DOHH2 (cell line): ENCODE measurements around the gene SIAH1.
"Not testable (repeated sequence)": the region's sequence is repeated elsewhere in the genome, so short reads cannot be mapped to it uniquely, and the experiment has no call there.

Source experiments
- EZH2phosphoT487 ChIP-seq: fragments of 200-600 bp; sonication (generic); IDR thresholded peaks from 2 replicates; pipeline ENCODE4 v1.6.1; 2017; ENCODE audit warnings: borderline replicate concordance, mild to moderate bottlenecking, antibody characterized with exemption, low read length, moderate library complexity, mixed read lengths
- TF ChIP-seq, protein P1 (sequence below): fragments of 200-600 bp; sonication (generic); IDR thresholded peaks from one replicate; pipeline ENCODE4 v1.5.1; 2014; ENCODE audit warnings: antibody characterized with exemption, mild to moderate bottlenecking, low read depth, low read length; ENCODE audit not compliant: poor library complexity, severe bottlenecking

DNA sequence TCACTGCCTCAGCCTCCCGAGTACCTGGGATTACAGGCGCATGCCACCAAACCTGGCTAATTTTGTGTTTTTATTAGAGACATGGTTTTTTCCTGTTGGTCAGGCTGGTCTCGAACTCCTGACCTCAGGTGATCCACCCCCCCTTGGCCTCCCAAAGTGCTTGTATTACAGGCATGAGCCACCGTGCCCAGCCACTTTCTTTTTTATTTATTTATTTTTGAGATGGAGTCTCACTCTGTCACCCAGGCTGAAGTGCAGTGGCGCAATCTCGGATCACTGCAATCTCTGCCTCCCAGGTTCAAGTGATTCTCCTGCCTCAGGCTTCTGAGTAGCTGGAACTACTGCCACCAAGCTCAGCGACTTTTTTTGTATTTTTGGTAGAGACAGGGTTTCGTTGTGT is 17.3 kb upstream of the SIAH1 start:
- TF ChIP-seq, protein P1, sequence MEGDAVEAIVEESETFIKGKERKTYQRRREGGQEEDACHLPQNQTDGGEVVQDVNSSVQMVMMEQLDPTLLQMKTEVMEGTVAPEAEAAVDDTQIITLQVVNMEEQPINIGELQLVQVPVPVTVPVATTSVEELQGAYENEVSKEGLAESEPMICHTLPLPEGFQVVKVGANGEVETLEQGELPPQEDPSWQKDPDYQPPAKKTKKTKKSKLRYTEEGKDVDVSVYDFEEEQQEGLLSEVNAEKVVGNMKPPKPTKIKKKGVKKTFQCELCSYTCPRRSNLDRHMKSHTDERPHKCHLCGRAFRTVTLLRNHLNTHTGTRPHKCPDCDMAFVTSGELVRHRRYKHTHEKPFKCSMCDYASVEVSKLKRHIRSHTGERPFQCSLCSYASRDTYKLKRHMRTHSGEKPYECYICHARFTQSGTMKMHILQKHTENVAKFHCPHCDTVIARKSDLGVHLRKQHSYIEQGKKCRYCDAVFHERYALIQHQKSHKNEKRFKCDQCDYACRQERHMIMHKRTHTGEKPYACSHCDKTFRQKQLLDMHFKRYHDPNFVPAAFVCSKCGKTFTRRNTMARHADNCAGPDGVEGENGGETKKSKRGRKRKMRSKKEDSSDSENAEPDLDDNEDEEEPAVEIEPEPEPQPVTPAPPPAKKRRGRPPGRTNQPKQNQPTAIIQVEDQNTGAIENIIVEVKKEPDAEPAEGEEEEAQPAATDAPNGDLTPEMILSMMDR: not testable (repeated sequence)
- not testable (repeated sequence) for TF ChIP-seq EZH2phosphoT487
